ENCODE data around the gene TRIM65. TPM values are rescaled to one million over a fixed set of nuclear protein-coding genes. Genes with fewer than 3 reads are reported as not detected.

Gene TRIM65
- total RNA-seq, 1 experiment from 2014 or later: 48.6 TPM

DNA sequence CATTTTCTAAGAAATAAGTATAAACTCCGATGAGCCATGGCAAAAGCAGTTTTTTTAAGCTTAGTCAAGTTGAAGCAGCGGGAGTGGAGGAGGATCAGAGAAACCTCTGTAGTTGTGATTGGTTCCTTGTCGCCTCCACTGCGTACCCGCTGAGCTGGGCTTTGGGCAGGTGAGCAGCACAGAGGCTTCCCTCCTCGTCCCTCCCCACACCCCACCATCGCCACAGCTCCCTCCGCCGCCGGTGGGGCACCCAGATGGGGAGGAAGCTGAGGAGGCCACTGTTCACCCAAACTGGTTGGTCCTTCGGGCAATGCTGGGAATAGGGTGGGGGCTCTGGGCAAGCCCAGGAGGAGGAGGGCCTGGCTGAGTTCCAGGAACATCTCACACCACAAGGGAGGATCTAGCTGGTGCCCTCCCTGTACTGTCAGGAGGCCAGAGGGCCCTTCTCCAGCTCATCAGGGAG is 13.1 kb upstream of the TRIM65 start:
- H3K27me3 ChIP-seq (ENCODE audit: control insufficient read depth, insufficient read depth, low read length): no peaks in the 10 kb centered on the region
- POLR2A ChIA-PET: interaction anchor here (0.6 kb wide), 2 partner anchors 185 to 1374 kb away, joined by 3 to 6 read pairs; no protein-coding TSS in a partner anchor
- CTCF ChIA-PET: interaction anchor here (0.6 kb wide), 2 partner anchors 21 to 91 kb away, joined by 3 to 4 read pairs; partner anchors contain the start of gene CDK3
- TF ChIP-seq POLR2AphosphoS5 (IDR thresholded peaks at IDR 0.05; ENCODE audit: low read depth, low read length): no peak
- TF ChIP-seq, protein P1, sequence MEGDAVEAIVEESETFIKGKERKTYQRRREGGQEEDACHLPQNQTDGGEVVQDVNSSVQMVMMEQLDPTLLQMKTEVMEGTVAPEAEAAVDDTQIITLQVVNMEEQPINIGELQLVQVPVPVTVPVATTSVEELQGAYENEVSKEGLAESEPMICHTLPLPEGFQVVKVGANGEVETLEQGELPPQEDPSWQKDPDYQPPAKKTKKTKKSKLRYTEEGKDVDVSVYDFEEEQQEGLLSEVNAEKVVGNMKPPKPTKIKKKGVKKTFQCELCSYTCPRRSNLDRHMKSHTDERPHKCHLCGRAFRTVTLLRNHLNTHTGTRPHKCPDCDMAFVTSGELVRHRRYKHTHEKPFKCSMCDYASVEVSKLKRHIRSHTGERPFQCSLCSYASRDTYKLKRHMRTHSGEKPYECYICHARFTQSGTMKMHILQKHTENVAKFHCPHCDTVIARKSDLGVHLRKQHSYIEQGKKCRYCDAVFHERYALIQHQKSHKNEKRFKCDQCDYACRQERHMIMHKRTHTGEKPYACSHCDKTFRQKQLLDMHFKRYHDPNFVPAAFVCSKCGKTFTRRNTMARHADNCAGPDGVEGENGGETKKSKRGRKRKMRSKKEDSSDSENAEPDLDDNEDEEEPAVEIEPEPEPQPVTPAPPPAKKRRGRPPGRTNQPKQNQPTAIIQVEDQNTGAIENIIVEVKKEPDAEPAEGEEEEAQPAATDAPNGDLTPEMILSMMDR (IDR thresholded peaks at IDR 0.05): no peak
- intact Hi-C loops (cut with micrococcal nuclease; ENCODE audit: unreplicated experiment) (loop anchor here (5.0 kb wide), 1 partner anchor 92 kb away; the partner anchor contains the start of gene CDK3), in situ Hi-C loops (cut with HindIII; ENCODE audit: low pct_unique_long_range_greater_than_20kb, low sequenced_read_pairs) (no loop called here)
- ATAC-seq: no peak
- H3K36me3 ChIP-seq (ENCODE audit: control insufficient read depth, insufficient read depth, low read length): no peaks in the 10 kb centered on the region
- H3K27ac ChIP-seq (ENCODE audit: low read length): no peak overlapping the region
- H3K9me3 ChIP-seq (ENCODE audit: control insufficient read depth, insufficient read depth, low read depth, low read length): no peaks in the 10 kb centered on the region
- H3K4me1 ChIP-seq (ENCODE audit: control insufficient read depth, insufficient read depth, low read length): peaks cover 4% of the 10 kb centered on the region
- DNase-seq (ENCODE audit: low read depth, low spot score): no peak
- BruUV-seq (replicated peaks): no TSS peak
- no peak overlapping the region for H3K4me3 ChIP-seq (ENCODE audit: low read depth in 2 of 2, low read length in 2 of 2)

DNA sequence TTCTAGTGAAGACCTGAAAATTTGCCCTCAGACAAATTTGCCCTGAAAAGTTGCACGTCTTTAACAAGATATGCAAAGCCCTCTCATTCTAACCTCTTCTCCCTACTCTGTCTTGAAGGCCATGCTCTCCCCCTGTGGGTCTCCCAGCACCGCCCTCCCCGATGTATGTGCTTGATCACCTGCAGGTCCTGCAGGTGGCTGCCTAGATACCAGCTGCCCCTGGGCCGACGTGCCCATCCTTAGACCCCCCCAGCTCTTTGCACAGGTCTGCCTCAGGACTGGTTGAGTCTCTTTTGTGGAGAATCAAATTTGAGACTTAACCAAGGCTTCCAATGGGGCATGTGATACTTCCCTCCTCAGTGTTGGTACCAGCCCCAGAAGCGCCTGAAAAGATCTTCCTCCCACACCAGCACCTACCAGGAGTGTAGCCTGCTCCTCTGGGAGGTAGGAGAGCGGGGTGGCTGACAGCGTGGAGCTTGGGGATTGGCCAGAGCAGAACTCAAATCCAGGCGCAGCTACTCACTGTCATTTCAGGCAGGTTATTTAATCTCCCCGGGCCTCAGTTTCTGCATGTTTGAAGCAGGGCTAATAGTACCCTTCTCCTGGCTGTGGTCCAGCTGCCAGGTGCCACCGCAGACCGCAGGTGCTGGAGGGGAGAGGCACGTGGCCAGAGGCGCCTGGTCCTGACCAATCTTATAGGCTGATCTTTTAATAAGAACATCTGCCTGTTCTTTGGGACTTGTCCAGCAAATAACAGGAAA is 12.5 kb upstream of the TRIM65 start:
- TF ChIP-seq TCF7L2 (IDR thresholded peaks at IDR 0.05; ENCODE audit: low read depth, low read length) (no peak), SIN3A (IDR thresholded peaks at IDR 0.05; ENCODE audit: borderline replicate concordance, insufficient read depth, low read depth, low read length) (no peak), POLR2AphosphoS5 (IDR thresholded peaks at IDR 0.05; ENCODE audit: low read depth, low read length) (no peak)
- TF ChIP-seq, protein P1 (IDR thresholded peaks at IDR 0.05): no peak
- TF ChIP-seq, protein P2, sequence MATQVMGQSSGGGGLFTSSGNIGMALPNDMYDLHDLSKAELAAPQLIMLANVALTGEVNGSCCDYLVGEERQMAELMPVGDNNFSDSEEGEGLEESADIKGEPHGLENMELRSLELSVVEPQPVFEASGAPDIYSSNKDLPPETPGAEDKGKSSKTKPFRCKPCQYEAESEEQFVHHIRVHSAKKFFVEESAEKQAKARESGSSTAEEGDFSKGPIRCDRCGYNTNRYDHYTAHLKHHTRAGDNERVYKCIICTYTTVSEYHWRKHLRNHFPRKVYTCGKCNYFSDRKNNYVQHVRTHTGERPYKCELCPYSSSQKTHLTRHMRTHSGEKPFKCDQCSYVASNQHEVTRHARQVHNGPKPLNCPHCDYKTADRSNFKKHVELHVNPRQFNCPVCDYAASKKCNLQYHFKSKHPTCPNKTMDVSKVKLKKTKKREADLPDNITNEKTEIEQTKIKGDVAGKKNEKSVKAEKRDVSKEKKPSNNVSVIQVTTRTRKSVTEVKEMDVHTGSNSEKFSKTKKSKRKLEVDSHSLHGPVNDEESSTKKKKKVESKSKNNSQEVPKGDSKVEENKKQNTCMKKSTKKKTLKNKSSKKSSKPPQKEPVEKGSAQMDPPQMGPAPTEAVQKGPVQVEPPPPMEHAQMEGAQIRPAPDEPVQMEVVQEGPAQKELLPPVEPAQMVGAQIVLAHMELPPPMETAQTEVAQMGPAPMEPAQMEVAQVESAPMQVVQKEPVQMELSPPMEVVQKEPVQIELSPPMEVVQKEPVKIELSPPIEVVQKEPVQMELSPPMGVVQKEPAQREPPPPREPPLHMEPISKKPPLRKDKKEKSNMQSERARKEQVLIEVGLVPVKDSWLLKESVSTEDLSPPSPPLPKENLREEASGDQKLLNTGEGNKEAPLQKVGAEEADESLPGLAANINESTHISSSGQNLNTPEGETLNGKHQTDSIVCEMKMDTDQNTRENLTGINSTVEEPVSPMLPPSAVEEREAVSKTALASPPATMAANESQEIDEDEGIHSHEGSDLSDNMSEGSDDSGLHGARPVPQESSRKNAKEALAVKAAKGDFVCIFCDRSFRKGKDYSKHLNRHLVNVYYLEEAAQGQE (IDR thresholded peaks at IDR 0.05; ENCODE audit: insufficient read depth in 1 of 2, low read depth in 2 of 2, low read length in 1 of 2): no peak
- peaks cover under 1% of the 10 kb centered on the region; the same call in 1 of the 2 replicates for H3K36me3 ChIP-seq (ENCODE audit: control insufficient read depth, insufficient read depth, low read length)
- no peaks in the 10 kb centered on the region for H3K9me3 ChIP-seq (ENCODE audit: control insufficient read depth, insufficient read depth, low read depth, low read length)
- intact Hi-C loops (cut with micrococcal nuclease; ENCODE audit: unreplicated experiment): loop anchor here (5.0 kb wide), 1 partner anchor 93 kb away; the partner anchor contains the start of gene CDK3
- ChIA-PET POLR2A (interaction anchor here (0.6 kb wide), 2 partner anchors 186 to 1065 kb away, joined by 3 to 15 read pairs; no protein-coding TSS in a partner anchor), CTCF (interaction anchor here (0.6 kb wide), 2 partner anchors 21 to 91 kb away, joined by 3 to 4 read pairs; partner anchors contain the start of gene CDK3)
- no TSS peak for BruUV-seq (replicated peaks)
- H3K27ac ChIP-seq (ENCODE audit: low read length): no peak overlapping the region
- ATAC-seq (no peak), DNase-seq (ENCODE audit: low read depth, low spot score) (no peak)
- H3K4me3 ChIP-seq (ENCODE audit: low read depth in 2 of 2, low read length in 2 of 2): no peak overlapping the region
- peaks cover 4% of the 10 kb centered on the region for H3K4me1 ChIP-seq (ENCODE audit: control insufficient read depth, insufficient read depth, low read length)
- in situ Hi-C loops (cut with HindIII; ENCODE audit: low pct_unique_long_range_greater_than_20kb, low sequenced_read_pairs): no loop called here
- no peaks in the 10 kb centered on the region for H3K27me3 ChIP-seq (ENCODE audit: control insufficient read depth, insufficient read depth, low read length)

Measured in Panc1 (cell line).